ENCODE measurements around the gene SLITRK5.

Gene SLITRK5

DNA sequence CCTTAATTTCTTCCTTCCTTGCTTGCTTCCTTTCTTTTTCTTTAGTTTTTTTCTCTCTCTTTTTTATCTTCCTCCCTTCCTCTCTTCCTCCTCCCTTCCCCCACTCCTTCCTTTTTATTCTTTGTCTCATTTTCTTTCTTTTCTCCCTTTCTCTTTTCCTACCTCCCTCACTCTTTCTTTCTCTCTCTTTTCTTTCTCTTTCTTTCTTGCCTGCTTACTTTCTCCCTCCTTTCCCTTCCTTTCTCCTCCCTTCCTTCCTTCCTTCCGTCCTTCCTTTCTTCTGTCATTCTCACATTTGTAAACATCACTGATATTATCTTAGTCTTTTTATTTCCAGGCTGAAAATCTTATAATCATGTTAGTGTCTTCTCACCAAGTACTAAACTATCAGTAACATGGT, 38.8 kb downstream of the SLITRK5 start:
- TF ChIP-seq, protein P1, sequence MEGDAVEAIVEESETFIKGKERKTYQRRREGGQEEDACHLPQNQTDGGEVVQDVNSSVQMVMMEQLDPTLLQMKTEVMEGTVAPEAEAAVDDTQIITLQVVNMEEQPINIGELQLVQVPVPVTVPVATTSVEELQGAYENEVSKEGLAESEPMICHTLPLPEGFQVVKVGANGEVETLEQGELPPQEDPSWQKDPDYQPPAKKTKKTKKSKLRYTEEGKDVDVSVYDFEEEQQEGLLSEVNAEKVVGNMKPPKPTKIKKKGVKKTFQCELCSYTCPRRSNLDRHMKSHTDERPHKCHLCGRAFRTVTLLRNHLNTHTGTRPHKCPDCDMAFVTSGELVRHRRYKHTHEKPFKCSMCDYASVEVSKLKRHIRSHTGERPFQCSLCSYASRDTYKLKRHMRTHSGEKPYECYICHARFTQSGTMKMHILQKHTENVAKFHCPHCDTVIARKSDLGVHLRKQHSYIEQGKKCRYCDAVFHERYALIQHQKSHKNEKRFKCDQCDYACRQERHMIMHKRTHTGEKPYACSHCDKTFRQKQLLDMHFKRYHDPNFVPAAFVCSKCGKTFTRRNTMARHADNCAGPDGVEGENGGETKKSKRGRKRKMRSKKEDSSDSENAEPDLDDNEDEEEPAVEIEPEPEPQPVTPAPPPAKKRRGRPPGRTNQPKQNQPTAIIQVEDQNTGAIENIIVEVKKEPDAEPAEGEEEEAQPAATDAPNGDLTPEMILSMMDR (IDR thresholded peaks at IDR 0.05; ENCODE audit: control insufficient read depth, extremely low read depth, insufficient read depth), result no peak
- no peak overlapping the region for H3K4me3 ChIP-seq (ENCODE audit: low read depth, low read length)
- no peak for DNase-seq (ENCODE audit: low read depth)

DNA sequence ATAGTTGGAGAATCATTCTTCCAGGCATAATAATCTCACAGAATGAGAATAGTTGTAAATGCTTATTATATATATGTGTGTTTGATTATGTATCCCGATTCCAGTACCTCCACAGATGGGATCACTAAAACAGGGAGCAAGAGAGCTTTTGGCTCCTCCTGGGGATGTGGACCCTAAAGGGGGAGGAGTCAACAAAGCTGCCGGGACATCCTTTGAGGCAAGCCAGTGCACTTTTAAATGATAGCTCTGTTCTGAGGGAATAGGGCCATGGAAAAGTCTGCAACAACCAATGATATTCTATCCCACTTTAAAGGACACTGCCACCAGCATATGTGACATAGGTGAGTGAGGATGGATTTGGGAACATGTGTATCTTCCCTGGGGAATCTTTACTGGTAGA, 40.8 kb downstream of the SLITRK5 start:
- TF ChIP-seq, protein P1 (IDR thresholded peaks at IDR 0.05; ENCODE audit: control insufficient read depth, extremely low read depth, insufficient read depth), result no peak
- no peak for DNase-seq (ENCODE audit: low read depth)
- H3K4me3 ChIP-seq (ENCODE audit: low read depth, low read length), result no peak overlapping the region

Data from LNCaP clone FGC (cell line).